HepG2 (cell line): ENCODE data around the gene FBXL7. TPM values are rescaled to one million over a fixed set of nuclear protein-coding genes. Genes with fewer than 3 reads are reported as not detected.

Experiments used
- ATAC-seq: fragments of 200-7000 bp; cut with Tn5 transposase; 3 replicates; pipeline ENCODE4 v1.9.1; 2020; ENCODE audit warnings: mild to moderate bottlenecking, moderate library complexity
- BruUV-seq: library from RNA; stranded (reverse); fragments of 400-500 nt; replicated peaks from 2 replicates; lab custom pipeline; 2021; lab: Mats Ljungman, UMichigan
- CTCF ChIA-PET: fragments of 300-600 bp; formaldehyde crosslinking; extraction: SDS; loops from one replicate; lab custom pipeline; 2021; ENCODE audit warnings: low total read pairs, inconsistent platforms, low intra/inter-chr PET ratio; lab: Yijun Ruan, JAX
- POLR2A ChIA-PET: fragments of 350-600 bp; sonication (Branson Sonifier 250); formaldehyde crosslinking; loops from one replicate; lab custom pipeline; 2020; ENCODE audit warnings: antibody characterized with exemption, inconsistent platforms; lab: Yijun Ruan, JAX
- DNase-seq: peaks from one replicate; pipeline ENCODE4 v3.0.0-alpha.2; 2015; ENCODE audit warnings: low spot score
- FAIRE-seq: peaks from 3 replicates; lab custom pipeline; 2011; peaks lifted over from hg19 to GRCh38; lab: Jason Lieb, UNC
- H2AFZ ChIP-seq: one replicate; pipeline ENCODE4 v1.6.1; 2011; ENCODE audit warnings: low read length, inconsistent platforms
- H3K27ac ChIP-seq: fragments of 300-600 bp; 3 replicates; pipeline ENCODE4 v1.8.0; 2011; ENCODE audit warnings: mixed run types, mild to moderate bottlenecking, mixed read lengths, low read length, inconsistent platforms; ENCODE audit not compliant: insufficient read depth; ENCODE audit errors: extremely low read length
- H3K27me3 ChIP-seq, 2 experiments: fragments of 200-600 bp in 1 of 2; 2 replicates in 1 of 2; 3 replicates in 1 of 2; pipeline versions ENCODE4 v1.6.0 to v1.8.0; 2011; ENCODE audit warnings: low read length in 2 of 2, mild to moderate bottlenecking in 2 of 2, moderate library complexity in 2 of 2, inconsistent platforms in 1 of 2; ENCODE audit not compliant: insufficient read depth in 2 of 2, control insufficient read depth in 1 of 2
- H3K36me3 ChIP-seq, 2 experiments: fragments of 200-600 bp in 1 of 2; replicated peaks in 1 of 2; 2 replicates in 1 of 2; 3 replicates in 1 of 2; pipeline versions ENCODE4 v1.5.1 to v1.8.0; 2011; ENCODE audit warnings: low read length in 2 of 2, inconsistent platforms in 1 of 2; ENCODE audit not compliant: insufficient read depth in 2 of 2, control insufficient read depth in 1 of 2
- H3K4me1 ChIP-seq: 2 replicates; pipeline ENCODE4 v1.5.1; 2012; ENCODE audit warnings: low read length, inconsistent platforms; ENCODE audit not compliant: insufficient read depth
- H3K4me2 ChIP-seq: 2 replicates; pipeline ENCODE4 v1.6.0; 2011; ENCODE audit warnings: low read depth, low read length, inconsistent platforms
- H3K4me3 ChIP-seq, 3 experiments: fragments of 200-600 bp in 1 of 3; sonication (generic), shearing (Covaris generic) in 1 of 3; replicated peaks in 1 of 3; 2 replicates each; pipeline ENCODE4 v1.5.1; 2011 to 2016; ENCODE audit warnings: low read length in 3 of 3, inconsistent platforms in 2 of 3, low read depth in 2 of 3, mild to moderate bottlenecking in 2 of 3, control low read depth in 1 of 3, mixed read lengths in 1 of 3; ENCODE audit not compliant: insufficient read depth in 1 of 3
- H3K79me2 ChIP-seq: one replicate; pipeline ENCODE4 v1.6.1; 2011; ENCODE audit warnings: low read length, inconsistent platforms; ENCODE audit not compliant: insufficient read depth
- H3K9ac ChIP-seq: 2 replicates; pipeline ENCODE4 v1.6.0; 2011; ENCODE audit warnings: mild to moderate bottlenecking, low read depth, low read length, inconsistent platforms; ENCODE audit not compliant: insufficient read depth
- H3K9me3 ChIP-seq: 2 replicates; pipeline ENCODE4 v1.5.1; 2012; ENCODE audit warnings: mild to moderate bottlenecking, low read length
- H4K20me1 ChIP-seq: 2 replicates; pipeline ENCODE4 v1.6.0; 2011; ENCODE audit warnings: inconsistent platforms, mild to moderate bottlenecking, low read length, moderate library complexity; ENCODE audit not compliant: insufficient read depth
- REST ChIP-seq, 2 experiments: IDR thresholded peaks; 2 replicates each; pipeline ENCODE4 v1.6.1; 2011 to 2012; ENCODE audit warnings: low read length in 2 of 2, borderline replicate concordance in 1 of 2, low read depth in 1 of 2, mild to moderate bottlenecking in 1 of 2, moderate library complexity in 1 of 2
- ZNF326 ChIP-seq: sonication (generic); formaldehyde crosslinking; IDR thresholded peaks from 2 replicates; pipeline ENCODE4 v1.4.0; 2020; ENCODE audit warnings: missing genetic modification reagents, borderline replicate concordance
- WGBS: methylation state at CpG from one replicate; pipeline ENCODE4 v1.1.6; 2017; ENCODE audit warnings: low lambda C conversion rate; 5-methylcytosine and 5-hydroxymethylcytosine counted together
- in situ Hi-C: cut with HindIII; loops from 2 replicates; pipeline ENCODE4 v1.10.0; 2017; ENCODE audit warnings: low pct_unique_long_range_greater_than_20kb; ENCODE audit not compliant: extremely low pct_ligation_motif_present
- intact Hi-C: fragments of 100-400 bp; cut with micrococcal nuclease; formaldehyde crosslinking; loops from one replicate; pipeline ENCODE4 v1.10.0; 2022; ENCODE audit not compliant: unreplicated experiment
- polyA plus RNA-seq, 8 experiments: library from polyadenylated mRNA; depleted of rRNA in 3 of 8; stranded (reverse) in 7 of 8; unstranded in 1 of 8; fragments of >200 nt; fragmentation: Illumina TruSeq in 4 of 8; extraction: Trizol in 4 of 8; gene quantifications; 2 replicates each; pipeline versions ENCODE4 v1.2.1 to v1.2.3, GENCODE V29; 2011 to 2016; ENCODE audit warnings: low read depth in 4 of 8, missing spikeins in 1 of 8, mixed read lengths in 1 of 8; ENCODE audit not compliant: insufficient read depth in 1 of 8
- total RNA-seq, 5 experiments: library from RNA; depleted of rRNA; stranded (reverse); fragments of >200 nt; fragmentation: Illumina TruSeq; extraction: Trizol; gene quantifications; 2 replicates each; pipeline ENCODE4 v1.2.3, GENCODE V29; 2016; ENCODE audit warnings: low read depth in 1 of 5

Gene FBXL7
- total and polyA plus RNA-seq, 2 of the 13 experiments (the other 11 are each of a cell fraction or from before 2014, with no cell fraction given): 0.07 TPM; not detected in 1

- FAIRE-seq: no peak
- ATAC-seq: no peak
Observed at GRCh38 chr5:15844253-15844652, 344.3 kb downstream of the FBXL7 start.

More at GRCh38 chr5:15844253-15844652, 344.3 kb downstream of the FBXL7 start:
- POLR2A ChIA-PET: no interaction called here
- H3K79me2 ChIP-seq: no peaks in the 10 kb centered on the region
- no peak overlapping the region for H3K27ac ChIP-seq
- H3K36me3 ChIP-seq: no peaks in the 10 kb centered on the region
- no TSS peak for BruUV-seq
- peak in 1 of 2 experiments; percentile 73; a peak in 2 of 4 replicates for TF ChIP-seq REST (IDR thresholded peaks at IDR 0.05; ENCODE audit: borderline replicate concordance in 1 of 2, low read depth in 1 of 2, low read length in 2 of 2)
- TF ChIP-seq ZNF326 (CRISPR knock-in tag): no peak
- intact Hi-C loops: no loop called here
- in situ Hi-C loops: no loop called here
- no peaks in the 10 kb centered on the region for H4K20me1 ChIP-seq
- H3K4me2 ChIP-seq: no peak overlapping the region
- H3K9ac ChIP-seq: no peak overlapping the region
- DNase-seq: no peak
- 10% methylated on average over 2 of the region's 4 CpGs for WGBS
- H3K9me3 ChIP-seq: peaks cover 46% of the 10 kb centered on the region
- no peak overlapping the region for H2AFZ ChIP-seq
- no peaks in the 10 kb centered on the region for H3K27me3 ChIP-seq
- no peak overlapping the region for H3K4me3 ChIP-seq
- no peaks in the 10 kb centered on the region for H3K4me1 ChIP-seq
- CTCF ChIA-PET: no interaction called here
